NB4 (cell line): ENCODE results near the gene PALM3.

Experiments
- MYC ChIP-seq: IDR thresholded peaks from 2 replicates; pipeline ENCODE4 v1.6.1; 2011; ENCODE audit warnings: low read depth, low read length
- POLR2A ChIP-seq: IDR thresholded peaks from 2 replicates; pipeline ENCODE4 v1.6.1; 2011; ENCODE audit warnings: mild to moderate bottlenecking; ENCODE audit not compliant: insufficient read length; ENCODE audit errors: extremely low read depth
- TF ChIP-seq, protein P1 (sequence below): IDR thresholded peaks from one replicate; pipeline ENCODE4 v1.5.1; 2012; ENCODE audit warnings: low read depth, low read length

DNA sequence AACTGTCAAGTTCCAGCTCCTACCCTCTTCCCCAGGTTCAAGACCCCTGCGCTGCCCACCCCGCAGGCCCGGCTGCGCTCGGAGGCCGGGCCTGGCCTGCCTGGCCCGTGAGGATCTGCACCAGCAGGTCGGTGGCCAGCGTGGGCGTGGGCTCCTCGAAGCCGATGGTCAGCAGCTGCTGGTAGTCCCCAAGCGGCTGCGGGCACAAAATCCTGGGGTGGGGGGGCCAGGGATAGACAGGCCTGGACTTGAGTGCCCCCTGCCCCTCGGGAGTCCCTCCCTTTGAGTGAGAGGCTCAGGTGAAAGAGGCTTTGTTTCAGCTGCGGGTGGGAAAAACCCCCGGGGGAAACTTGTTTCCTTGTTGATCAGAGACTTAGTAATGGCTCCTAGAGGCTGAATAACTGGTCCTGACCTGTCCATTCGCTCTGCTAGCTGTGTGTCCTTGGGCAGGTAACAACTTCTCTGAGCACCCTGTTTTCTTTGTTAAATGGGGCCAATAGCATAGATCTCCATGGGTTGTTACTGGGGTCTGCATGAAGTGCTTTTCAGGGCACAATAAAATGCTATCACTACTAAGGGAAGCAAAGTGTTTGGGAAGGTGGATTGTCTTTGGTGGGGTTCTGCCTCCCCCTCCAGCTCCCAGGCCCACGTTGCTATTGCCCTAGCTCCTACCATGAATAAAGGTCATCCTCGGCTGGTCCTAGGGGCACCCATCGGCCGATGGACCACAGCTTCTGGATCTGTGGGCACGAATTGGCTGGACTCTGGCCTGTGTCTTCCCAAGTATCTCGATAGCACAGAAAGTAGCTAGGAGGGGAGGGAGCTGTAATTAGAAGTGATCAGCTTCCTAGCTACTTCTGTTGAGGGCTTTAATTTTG, 20.2 kb upstream of the PALM3 start:
- TF ChIP-seq, protein P1, sequence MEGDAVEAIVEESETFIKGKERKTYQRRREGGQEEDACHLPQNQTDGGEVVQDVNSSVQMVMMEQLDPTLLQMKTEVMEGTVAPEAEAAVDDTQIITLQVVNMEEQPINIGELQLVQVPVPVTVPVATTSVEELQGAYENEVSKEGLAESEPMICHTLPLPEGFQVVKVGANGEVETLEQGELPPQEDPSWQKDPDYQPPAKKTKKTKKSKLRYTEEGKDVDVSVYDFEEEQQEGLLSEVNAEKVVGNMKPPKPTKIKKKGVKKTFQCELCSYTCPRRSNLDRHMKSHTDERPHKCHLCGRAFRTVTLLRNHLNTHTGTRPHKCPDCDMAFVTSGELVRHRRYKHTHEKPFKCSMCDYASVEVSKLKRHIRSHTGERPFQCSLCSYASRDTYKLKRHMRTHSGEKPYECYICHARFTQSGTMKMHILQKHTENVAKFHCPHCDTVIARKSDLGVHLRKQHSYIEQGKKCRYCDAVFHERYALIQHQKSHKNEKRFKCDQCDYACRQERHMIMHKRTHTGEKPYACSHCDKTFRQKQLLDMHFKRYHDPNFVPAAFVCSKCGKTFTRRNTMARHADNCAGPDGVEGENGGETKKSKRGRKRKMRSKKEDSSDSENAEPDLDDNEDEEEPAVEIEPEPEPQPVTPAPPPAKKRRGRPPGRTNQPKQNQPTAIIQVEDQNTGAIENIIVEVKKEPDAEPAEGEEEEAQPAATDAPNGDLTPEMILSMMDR: no peak
- TF ChIP-seq POLR2A: no peak
- no peak for TF ChIP-seq MYC
